Measurements from ENCODE around the gene ARHGEF2. TPM values are rescaled to one million over a fixed set of nuclear protein-coding genes. Genes with fewer than 3 reads are reported as not detected.

The ARHGEF2 gene
- 100 to 1,000 TPM; 119 to 396 (median 157) TPM for polyA plus RNA-seq (ENCODE audit: insufficient read length in 12 of 12)
- long read RNA-seq, donor 1, partial matches to known transcripts = 0 of 1 reads
- long read RNA-seq, donor 1, other reads (novel, unspliced or antisense) = 0 of 1 reads
- long read RNA-seq, donor 2, full-length matches to known transcripts = 1 of 8 reads
- long read RNA-seq, donor 2, partial matches to known transcripts = 7 of 8 reads
- long read RNA-seq, donor 2, other reads (novel, unspliced or antisense) = 0 of 8 reads
- long read RNA-seq, donor 3, partial matches to known transcripts = 6 of 7 reads
- long read RNA-seq, donor 3, other reads (novel, unspliced or antisense) = 0 of 7 reads
- long read RNA-seq, donor 4, partial matches to known transcripts = 0 of 2 reads
- long read RNA-seq, donor 4, other reads (novel, unspliced or antisense) = 0 of 2 reads
- long read RNA-seq, donor 5, partial matches to known transcripts = 26 of 27 reads
- long read RNA-seq, donor 5, other reads (novel, unspliced or antisense) = 0 of 27 reads
- long read RNA-seq, donor 6, partial matches to known transcripts = 7 of 7 reads
- long read RNA-seq, donor 6, other reads (novel, unspliced or antisense) = 0 of 7 reads
- long read RNA-seq, donor 7, partial matches to known transcripts = 5 of 5 reads
- long read RNA-seq, donor 7, other reads (novel, unspliced or antisense) = 0 of 5 reads
- long read RNA-seq, donor 8, partial matches to known transcripts = 28 of 33 reads
- long read RNA-seq, donor 8, other reads (novel, unspliced or antisense) = 0 of 33 reads
- long read RNA-seq, donor 9, partial matches to known transcripts = 8 of 10 reads
- long read RNA-seq, donor 9, other reads (novel, unspliced or antisense) = 0 of 10 reads
- long read RNA-seq, donor 10, partial matches to known transcripts = 21 of 26 reads
- long read RNA-seq, donor 10, other reads (novel, unspliced or antisense) = 0 of 26 reads
- long read RNA-seq, donor 11, full-length matches to known transcripts = 1 of 321 reads
- long read RNA-seq, donor 11, partial matches to known transcripts = 320 of 321 reads
- long read RNA-seq, donor 11, other reads (novel, unspliced or antisense) = 0 of 321 reads

DNA sequence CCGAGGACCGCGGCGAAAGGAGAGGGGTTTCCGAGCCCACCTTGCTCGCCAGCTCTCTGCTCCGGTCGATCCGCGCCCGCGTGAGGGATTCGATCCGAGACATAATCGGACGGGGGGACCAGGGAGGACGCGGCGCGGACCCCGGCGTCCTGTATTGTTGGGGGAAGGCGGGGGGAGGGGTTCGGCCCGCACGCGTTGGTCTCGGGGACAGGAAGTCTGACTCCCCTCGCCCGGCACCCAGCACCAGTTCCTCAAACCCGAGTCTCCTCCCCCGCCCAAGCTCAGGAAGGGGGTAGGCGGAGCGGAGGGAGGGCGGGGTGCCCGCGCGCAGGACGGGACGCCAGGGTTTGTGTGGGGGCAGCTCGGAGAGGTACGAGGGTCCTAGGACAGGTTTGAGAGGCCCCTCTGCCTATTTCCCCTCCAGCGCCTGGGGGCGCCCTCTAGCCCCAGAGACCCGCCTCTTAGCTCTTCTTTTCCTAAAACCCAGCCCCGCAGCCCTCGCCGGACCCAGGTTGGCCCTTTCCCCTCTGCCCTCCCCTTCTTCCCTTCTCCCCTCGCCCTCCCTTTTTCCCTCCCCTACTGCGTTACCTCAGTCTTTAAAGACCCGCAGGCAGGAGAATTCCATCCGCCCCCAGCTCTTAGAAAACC lies at the start of gene ARHGEF2:
TSS of gene ARHGEF2 (minus strand) at position 223 of the 648 bp plus-strand sequence. CDS start at position 103, 120 bp downstream.
- DNase-seq = peak; percentile 79

DNA sequence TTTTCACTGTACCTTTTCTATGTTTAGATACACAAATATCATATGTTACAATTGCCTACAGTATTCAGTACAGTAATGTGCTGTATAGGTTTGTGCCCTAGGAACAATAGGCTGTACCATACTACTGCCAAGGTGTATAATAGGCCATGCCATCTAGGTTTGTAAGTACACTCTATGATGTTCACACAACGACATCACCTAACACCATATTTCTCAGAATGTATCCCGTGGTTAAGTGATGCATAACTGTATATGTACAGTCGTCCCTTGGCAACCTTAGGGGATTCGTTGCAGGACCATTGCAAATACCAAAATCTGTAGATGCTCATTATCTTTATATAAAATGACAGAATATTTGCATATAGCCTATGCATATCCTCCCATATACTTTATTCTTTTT lies 48.2 kb upstream of the ARHGEF2 start:
- DNase-seq = no peak

DNA sequence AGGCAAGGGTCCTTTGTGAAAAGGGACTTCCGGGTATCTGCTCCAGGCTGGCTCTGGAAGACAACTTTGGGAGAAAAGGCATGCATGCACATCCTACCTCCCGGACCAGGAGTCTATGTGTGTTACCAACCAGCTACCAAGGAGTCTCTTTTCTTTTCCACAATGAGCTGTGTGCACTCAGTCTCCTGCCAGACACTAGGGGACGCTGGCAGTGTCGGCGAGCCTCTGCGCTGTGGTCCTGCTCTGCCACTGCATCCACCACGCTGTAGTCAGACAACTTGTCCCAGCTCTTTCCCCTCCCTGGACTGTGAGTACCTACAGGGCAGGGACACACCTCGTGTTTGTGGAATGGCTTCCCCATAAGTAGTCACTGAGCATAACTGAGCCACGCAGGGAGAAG lies 47.5 kb upstream of the ARHGEF2 start:
- DNase-seq = no peak

DNA sequence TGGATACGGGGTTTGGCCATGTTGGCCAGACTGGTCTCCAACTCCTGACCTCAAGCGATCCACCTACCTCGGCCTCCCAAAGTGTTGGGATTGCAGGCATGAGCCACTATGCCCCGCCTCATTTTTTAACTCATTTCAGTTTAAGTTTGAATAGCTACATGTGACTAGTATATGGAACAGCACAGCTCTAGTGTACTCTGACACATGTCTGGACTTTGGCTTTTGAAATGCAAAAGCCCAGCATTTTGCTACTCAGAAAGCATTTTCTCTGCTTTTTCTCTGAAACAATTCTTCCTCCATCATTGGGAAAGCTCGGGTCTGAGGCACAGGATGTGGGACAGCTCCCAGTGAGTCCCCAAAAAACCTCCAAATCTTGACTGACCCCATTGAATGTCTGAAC lies 46.5 kb upstream of the ARHGEF2 start:
- DNase-seq = no peak

DNA sequence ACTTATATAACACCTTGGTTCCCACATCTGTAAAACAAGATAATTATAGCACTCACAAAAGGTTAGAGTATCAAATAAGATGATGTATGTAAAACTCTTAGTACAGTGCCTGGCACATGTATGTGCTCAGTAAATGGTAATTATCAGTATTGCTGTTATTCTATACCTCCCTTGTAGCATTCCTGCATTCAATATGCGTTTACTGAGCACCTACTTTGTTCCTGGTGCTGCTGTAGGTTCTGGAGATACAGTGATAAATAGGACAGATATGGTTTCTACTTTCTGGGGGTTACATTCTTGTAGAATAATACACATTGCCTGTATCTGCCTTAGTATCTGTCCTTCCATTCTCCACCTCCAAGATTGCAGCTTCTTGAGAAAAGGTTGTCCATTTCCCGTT lies 43.6 kb upstream of the ARHGEF2 start:
- no peak for DNase-seq

DNA sequence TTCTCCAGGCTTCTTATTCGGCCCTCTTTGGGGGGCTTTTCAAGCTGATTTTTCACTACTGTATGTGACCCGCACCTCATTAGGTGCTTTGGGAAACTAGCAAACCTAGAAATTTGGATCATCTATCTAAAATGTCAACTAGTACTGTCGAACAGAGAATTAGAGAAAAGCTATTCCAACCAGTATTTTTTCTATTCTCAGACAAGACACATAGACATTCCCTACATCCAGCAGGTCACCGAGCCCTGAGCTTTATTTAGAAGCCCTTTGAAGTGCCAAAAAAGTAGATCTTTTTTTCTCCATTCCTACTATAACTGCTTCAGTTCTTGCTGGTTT lies 42.7 kb upstream of the ARHGEF2 start:
- no peak for DNase-seq

DNA sequence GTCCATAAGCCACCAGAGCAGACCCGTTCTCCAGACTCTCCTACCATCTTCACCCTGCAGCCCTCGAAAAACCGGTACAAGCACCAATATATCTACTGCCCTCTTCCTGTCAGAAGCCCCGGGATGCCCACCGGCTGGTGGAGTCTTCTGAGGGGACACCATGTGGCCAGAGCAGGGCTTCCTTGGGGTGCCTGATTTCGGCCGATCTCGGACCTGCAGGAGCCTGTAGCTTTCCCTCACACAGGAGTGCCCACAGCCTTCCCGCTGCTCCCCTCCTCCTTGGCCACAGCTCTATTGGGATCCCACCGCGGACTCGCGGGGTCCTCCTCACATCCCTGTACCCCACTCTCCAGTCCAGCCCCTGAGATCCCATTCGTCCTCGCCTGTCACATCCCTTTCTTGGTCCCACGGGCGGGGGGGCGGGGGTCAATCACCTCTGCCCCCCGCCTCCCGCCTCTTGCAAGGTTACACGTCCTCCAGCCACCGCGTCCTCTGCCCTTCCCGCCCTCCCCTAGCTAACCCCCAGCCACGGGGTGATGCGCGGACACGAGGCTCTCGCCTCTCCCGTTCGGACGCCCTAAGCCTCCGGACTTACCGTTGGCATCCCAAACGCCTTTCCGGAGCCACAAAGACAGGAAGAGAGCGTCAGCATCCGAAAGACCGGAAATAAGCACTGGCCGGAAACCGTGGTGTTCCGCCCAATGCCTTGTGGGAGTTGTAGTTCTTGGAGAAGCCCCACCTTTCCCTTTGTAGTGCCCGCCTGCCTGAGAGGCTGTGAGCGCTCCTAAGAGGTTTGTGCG lies 42.1 kb upstream of the ARHGEF2 start, which contains the start of gene SSR2:
TSS of gene SSR2 (minus strand) at position 659 of the 800 bp plus-strand sequence. CDS start 784 bp downstream, outside the sequence.
- DNase-seq = peak; percentile 94

DNA sequence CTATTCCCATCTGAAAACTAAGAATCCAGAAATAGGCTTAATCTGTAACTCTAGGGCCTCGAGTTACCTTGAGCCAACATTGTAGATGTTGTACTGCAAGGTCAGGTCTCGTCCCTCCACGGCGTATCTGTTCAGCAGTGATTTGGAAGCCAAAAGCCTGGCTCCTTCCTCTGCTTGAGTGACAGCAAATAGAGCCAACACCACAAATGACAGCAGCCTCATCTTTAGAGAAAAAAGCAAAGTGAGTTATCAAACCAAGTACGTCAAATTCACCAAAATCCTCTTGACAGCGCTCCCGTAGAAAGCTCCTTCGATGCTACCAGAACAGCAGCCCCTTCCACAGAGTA lies 41.6 kb upstream of the ARHGEF2 start:
- DNase-seq = no peak

DNA sequence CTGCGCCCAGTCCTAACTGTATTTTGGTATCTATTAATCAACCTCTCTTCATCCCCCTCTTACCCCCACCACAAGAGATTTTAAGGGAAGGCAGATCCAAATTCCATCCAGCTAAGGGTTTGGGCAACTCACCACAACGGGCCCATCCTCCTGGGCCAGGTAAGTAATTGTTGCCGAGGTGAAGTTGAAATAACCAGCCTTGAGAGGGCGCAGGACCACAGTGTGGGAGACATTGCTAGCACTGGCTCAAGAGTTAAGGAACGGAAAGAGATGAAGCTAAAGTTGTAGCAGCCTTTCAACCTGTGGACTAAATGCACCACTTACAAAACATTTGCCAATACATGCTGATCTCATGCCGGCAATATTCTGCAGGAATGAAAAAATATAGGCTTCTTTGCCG lies 36.5 kb upstream of the ARHGEF2 start:
- DNase-seq = no peak

DNA sequence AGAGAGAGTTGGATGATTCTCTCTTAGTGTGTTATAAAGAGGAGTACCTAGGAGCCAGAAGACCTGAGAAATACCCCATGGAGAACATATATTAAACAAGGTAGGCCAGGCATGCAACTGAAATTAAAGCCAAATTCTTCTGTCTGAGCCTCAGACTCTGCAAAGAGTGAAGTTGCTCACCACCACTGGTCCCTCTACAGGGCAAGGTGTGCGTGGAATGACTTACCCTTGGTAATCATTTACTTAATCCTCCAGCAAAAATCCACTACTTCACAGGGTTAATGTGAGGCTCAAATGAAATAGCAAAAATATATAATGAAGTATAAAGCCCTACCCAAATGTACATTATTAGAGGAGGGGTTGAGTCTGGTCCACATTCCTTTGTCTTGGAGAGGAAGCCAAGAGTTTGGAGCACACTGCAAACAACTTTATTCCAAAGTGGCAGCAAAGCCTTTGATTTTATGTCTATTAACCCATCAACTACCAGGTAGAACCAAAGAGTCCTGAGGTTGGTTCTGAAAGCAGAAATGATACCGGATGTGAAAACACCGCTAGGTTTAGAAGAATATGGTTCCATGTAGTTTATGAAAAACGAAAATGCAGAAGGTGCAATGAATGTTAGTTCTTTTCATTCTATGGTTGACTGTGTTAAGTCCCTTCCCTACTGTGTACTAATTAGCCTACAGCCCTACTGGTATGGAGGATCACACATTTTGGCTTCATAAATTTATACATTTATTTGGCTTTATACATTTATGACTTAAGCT lies 33.9 kb upstream of the ARHGEF2 start:
- DNase-seq = no peak

DNA sequence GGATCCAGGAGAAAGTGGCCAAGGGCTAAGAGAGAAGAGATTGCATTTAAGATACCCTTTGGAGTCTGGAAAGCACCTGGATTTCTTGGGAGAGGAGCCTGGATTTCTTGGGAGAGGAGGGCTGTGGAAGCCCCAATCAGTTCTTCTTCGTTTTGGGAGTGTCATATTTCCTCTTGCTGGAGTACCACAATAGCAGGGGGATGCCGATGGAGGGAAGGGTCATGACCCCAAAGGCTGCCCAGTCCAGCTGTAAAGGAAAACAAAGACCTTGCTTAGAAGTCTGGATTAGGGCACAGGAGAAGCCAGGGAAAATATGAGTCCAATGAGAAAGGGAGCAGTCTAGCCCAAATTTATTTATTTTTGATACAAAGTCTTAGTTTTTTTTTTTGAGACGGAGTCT lies 31.1 kb upstream of the ARHGEF2 start:
- DNase-seq = no peak

DNA sequence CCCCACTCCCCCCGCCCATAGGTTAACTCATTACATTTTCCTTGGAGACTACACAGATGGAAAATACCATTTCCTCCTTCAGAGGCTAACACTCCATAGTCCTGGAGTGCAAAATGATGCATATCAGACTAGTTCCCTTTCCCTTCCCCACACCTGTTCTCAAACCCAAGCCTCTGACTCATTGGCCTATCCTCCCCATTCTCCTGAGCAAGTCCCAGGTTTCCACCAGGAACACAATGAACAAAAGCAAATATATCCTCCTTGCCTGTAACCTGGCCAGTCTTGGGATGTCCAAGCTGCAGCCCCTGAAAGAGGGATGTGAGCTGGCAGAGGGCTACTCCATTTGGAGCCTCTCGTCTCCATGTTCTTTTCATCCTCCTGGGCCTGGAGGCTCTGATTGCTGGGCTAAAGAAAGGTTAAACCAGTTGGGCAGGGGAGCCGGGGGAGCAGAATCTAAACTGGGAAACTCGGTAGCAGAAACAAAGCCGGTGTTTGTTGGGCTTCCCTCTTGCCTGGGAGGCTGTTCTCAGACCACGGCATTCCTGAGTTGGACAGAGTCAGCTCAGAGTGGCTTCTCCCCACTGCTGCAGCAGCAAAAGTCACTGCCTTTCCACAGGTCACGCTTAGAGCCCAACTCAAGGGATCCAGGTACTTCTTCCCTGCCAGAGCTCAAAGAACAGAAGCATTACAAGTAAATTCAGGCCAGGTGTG lies 28.5 kb upstream of the ARHGEF2 start:
- no peak for DNase-seq

DNA sequence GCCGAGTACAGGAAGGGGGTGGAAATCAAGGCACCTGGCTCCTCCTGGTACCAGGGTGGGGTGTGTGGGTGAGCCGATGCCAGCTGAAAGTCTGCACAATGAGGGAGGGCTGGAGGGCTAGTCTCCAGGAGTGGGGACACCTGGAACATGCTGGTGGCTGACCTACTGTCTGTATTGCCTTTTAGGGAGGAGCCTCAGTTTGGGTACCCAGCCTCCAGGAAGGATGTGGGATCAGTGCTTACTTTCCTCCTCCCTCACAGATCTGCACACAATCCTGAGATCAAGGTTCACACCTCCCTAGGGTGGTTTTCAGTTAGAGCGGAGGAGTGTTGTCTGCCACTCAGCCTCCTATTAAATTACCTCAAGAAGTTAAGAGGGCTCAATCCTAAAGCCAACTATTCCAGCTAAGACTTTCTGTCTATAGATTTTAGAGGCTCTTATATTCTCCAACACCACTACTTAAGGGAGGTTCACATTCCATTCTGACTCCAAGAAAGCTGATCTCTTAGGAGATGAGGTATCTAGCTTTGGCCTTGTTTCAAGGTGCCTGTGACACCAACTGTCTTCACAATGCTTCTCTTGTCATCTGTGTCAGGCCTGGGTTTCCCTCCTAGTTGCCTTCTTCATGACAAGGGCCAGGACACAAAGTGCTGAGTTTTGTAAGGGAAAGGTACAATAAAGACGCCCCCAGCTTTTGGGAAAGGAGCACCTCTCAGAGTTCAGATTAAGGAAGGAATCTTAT lies 26.7 kb upstream of the ARHGEF2 start:
- no peak for DNase-seq

DNA sequence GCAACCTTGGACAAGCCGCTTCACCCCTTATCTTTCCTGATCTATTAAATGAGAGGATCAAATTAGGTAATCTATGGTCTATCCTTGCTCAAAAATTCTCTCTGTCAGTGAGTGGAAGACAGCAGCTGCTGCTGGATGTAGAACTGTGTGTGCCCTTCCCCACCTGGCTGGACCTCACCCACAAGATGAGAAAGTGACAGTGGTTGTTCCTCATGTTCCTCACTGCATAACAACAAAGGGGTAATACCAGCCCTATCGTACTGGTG lies 25.5 kb upstream of the ARHGEF2 start:
- no peak for DNase-seq

DNA sequence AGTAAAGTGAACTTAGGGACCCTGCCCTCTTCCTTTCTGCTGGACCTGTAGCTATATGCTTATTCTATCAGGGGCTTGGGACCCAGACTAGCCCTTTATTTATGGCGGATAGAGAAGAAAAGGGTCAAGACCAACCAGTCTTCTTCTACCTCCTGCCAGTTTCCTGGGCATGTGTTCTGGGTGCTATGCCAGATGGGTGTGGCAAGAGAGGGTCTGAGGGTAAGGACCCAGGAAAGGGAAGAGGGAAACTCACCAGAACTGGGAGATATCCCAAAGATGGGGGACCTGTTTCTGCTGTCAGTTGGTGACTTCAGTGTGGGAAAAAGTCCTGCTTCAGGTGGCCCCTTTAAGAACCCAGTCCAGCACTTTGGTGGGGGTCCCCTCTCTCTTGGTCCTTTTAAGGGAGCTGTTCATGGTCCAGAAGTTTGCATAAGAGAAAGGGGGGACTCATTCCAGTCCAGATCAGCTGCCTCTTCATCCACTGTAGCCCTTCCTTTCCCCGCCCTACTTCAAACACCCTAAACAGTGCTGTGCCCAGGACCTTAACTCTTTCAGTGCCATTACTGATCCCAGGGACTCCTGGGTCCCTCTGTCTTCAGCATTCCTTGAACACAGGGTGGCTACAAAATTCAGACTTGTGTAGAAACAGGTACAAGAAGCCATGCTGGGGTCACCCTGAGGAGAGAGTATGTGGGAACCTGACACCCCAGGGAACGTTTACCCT lies 24.0 kb upstream of the ARHGEF2 start:
- DNase-seq = no peak

DNA sequence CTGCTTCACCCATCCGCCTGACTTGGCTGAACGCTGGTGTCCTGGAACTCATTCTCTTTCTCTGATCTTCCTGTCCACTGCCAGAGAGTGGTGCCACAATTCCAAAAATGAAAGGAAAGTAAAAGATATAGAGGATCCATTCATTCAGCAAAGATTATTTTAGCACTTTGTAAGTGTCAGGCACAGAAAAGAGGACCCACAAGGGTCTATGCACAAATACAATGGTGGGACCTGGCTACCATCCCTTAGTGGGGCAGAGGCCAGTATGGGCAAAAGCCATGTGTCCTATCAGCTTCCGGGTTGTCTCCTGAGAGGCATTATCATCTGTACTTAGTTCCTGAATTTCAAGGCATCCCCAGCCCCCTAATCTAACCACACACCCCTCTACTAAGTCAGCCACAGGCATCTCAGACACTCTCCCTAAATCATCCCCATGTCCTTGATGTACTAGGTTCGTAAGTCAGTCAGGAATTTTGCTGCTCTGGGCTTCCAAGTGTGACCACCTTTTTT lies 23.4 kb upstream of the ARHGEF2 start:
- DNase-seq = no peak

DNA sequence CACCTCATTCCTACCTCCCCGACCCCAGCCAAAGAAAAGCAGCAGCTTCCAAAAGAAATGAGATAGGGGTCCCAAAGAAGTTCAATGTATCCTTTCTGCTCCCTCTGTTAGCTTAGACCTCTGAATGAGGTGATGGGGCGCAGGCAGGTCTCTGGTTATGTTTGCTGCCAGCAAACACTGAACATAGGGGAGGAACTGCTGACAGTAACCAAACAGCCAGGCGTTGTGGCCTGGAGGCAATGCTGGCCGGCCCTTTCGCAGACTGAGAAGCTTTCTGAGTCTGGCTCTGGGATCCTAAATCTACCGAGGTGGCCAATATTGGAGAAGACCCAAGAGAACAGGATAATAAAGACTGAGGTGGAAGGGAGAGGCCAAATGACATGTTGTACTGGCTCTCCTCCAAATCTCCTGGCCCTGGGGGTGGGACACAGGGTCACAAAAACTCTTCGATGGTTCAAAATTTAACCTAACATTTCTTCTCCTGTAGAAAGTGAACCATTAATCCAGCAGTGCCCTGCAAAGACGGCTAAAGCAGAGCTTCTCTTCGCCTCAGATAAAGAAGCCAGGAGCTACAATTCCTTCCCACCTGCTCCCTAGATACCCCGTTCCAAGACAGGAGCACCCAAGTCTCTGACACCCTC lies 22.8 kb upstream of the ARHGEF2 start:
- no peak for DNase-seq

DNA sequence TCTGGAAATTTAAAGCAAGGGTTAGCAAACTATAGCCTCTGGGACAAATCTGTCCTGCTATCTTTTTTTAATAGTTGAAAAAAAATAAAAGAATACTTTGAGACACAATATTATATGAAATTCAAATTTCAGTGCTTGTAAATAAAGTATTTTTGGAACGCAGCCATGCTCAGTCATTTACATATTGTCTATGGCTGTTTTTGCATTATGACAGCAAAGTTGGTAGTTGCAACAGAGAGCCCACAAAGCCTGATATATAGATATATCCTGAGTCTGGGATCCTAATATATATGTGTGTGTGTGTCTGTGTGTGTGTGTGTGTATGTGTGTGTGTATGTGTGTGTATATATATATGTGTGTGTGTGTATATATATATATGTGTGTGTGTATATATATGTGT lies 21.6 kb upstream of the ARHGEF2 start:
- DNase-seq = no peak

All from muscle of arm (tissue), 14 donors.